Hepatocyte (in vitro differentiated cells): ENCODE measurements around the gene GJC1. TPM values are rescaled to one million over a fixed set of nuclear protein-coding genes. Genes with fewer than 3 reads are reported as not detected.

Experiments
- DNase-seq: peaks from one replicate; pipeline ENCODE4 v3.0.0-alpha.2; 2016; ENCODE audit warnings: low spot score
- H2AFZ ChIP-seq: fragments of 200-600 bp; sonication (generic); 2 replicates; pipeline ENCODE4 v1.6.0; 2016; ENCODE audit warnings: antibody characterized with exemption, mild to moderate bottlenecking
- H3K27ac ChIP-seq: fragments of 200-600 bp; sonication (generic); 2 replicates; pipeline ENCODE4 v1.5.1; 2016; ENCODE audit warnings: mild to moderate bottlenecking
- H3K27me3 ChIP-seq: fragments of 200-600 bp; sonication (generic); 2 replicates; pipeline ENCODE4 v1.6.1; 2016
- H3K36me3 ChIP-seq: fragments of 200-600 bp; sonication (generic); replicated peaks from 2 replicates; pipeline ENCODE4 v1.5.1; 2016; ENCODE audit warnings: low read depth; ENCODE audit not compliant: insufficient read depth
- H3K4me1 ChIP-seq: fragments of 200-600 bp; sonication (generic); 2 replicates; pipeline ENCODE4 v1.5.1; 2016; ENCODE audit warnings: mild to moderate bottlenecking, moderate library complexity; ENCODE audit not compliant: insufficient read depth
- H3K4me2 ChIP-seq: fragments of 200-600 bp; sonication (generic); 2 replicates; pipeline ENCODE4 v1.6.0; 2016
- H3K4me3 ChIP-seq: fragments of 200-600 bp; sonication (generic); 2 replicates; pipeline ENCODE4 v1.5.1; 2016; ENCODE audit warnings: mild to moderate bottlenecking
- H3K79me2 ChIP-seq: fragments of 200-600 bp; sonication (generic); 2 replicates; pipeline ENCODE4 v1.6.0; 2017; ENCODE audit warnings: mild to moderate bottlenecking
- H3K9me2 ChIP-seq: fragments of 200-600 bp; sonication (generic); replicated peaks from 2 replicates; pipeline ENCODE4 v1.6.0; 2017; ENCODE audit warnings: mild to moderate bottlenecking; ENCODE audit not compliant: insufficient read depth
- H3K9me3 ChIP-seq: fragments of 200-600 bp; sonication (generic); 2 replicates; pipeline ENCODE4 v1.5.1; 2016; ENCODE audit warnings: low read depth, mild to moderate bottlenecking
- H4K20me1 ChIP-seq: fragments of 200-600 bp; sonication (generic); 2 replicates; pipeline ENCODE4 v1.6.0; 2016; ENCODE audit warnings: mild to moderate bottlenecking; ENCODE audit not compliant: insufficient read depth, poor library complexity, severe bottlenecking
- CTCF ChIP-seq: fragments of 200-600 bp; sonication (generic); IDR thresholded peaks from 2 replicates; pipeline ENCODE4 v1.5.1; 2016; ENCODE audit warnings: antibody characterized with exemption, mild to moderate bottlenecking; ENCODE audit not compliant: poor library complexity
- EZH2 ChIP-seq: fragments of 200-600 bp; sonication (generic); IDR thresholded peaks from 2 replicates; pipeline ENCODE4 v1.6.1; 2016; ENCODE audit warnings: antibody characterized with exemption, mild to moderate bottlenecking, borderline replicate concordance
- EZH2phosphoT487 ChIP-seq: fragments of 200-600 bp; sonication (generic); IDR thresholded peaks from one replicate; pipeline ENCODE4 v1.6.1; 2018; ENCODE audit warnings: antibody characterized with exemption, mild to moderate bottlenecking, low read depth, moderate library complexity; ENCODE audit not compliant: unreplicated experiment, severe bottlenecking
- WGBS: methylation state at CpG from one replicate; pipeline ENCODE4 v1.1.6; 2016; ENCODE audit warnings: low lambda C conversion rate; ENCODE audit errors: missing lambda C conversion rate; 5-methylcytosine and 5-hydroxymethylcytosine counted together
- polyA plus RNA-seq: library from polyadenylated mRNA; unstranded; fragments of >200 nt; fragmentation: Nextera tagmentation; extraction: Ambion mirVana; gene quantifications from 2 replicates; pipeline ENCODE4 v1.2.1, GENCODE V29; 2016
- total RNA-seq: library from RNA; depleted of rRNA; stranded (reverse); fragments of >200 nt; gene quantifications from 2 replicates; pipeline ENCODE4 v1.2.3, GENCODE V29; 2014

The GJC1 gene
- total and polyA plus RNA-seq, 2 experiments from 2014 or later = 7.5 to 11.4 TPM

- Histone ChIP-seq H3K79me2 (no peaks in the 10 kb centered on the region), H4K20me1 (no peaks in the 10 kb centered on the region), H3K27ac (no peak overlapping the region), H3K4me2 (no peak overlapping the region), H2AFZ (no peak overlapping the region), H3K27me3 (no peaks in the 10 kb centered on the region), H3K9me2 (no peaks in the 10 kb centered on the region), H3K36me3 (no peaks in the 10 kb centered on the region), H3K4me1 (no peaks in the 10 kb centered on the region), H3K4me3 (no peak overlapping the region), H3K9me3 (no peaks in the 10 kb centered on the region)
- TF ChIP-seq EZH2 (no peak), EZH2phosphoT487 (no peak), CTCF (no peak)
- WGBS = 97% methylated on average over 7 of the region's 7 CpGs
- no peak for DNase-seq
Observed at GRCh38 chr17:44751331-44751730, 78.8 kb downstream of the GJC1 start.

- Histone ChIP-seq H3K27ac (no peak overlapping the region), H3K4me3 (no peak overlapping the region), H4K20me1 (no peaks in the 10 kb centered on the region), H3K36me3 (no peaks in the 10 kb centered on the region), H3K9me3 (no peaks in the 10 kb centered on the region), H3K4me1 (no peaks in the 10 kb centered on the region), H3K9me2 (no peaks in the 10 kb centered on the region), H3K27me3 (no peaks in the 10 kb centered on the region), H2AFZ (no peak overlapping the region), H3K79me2 (no peaks in the 10 kb centered on the region), H3K4me2 (no peak overlapping the region)
- WGBS = 94% methylated on average over 9 of the region's 9 CpGs
- TF ChIP-seq EZH2phosphoT487 = no peak
- no peak for TF ChIP-seq EZH2
- no peak for TF ChIP-seq CTCF
- DNase-seq = no peak
Observed at GRCh38 chr17:44749980-44750318, 80.1 kb downstream of the GJC1 start.

- no peak overlapping the region for H3K27ac ChIP-seq
- H3K9me3 ChIP-seq = no peaks in the 10 kb centered on the region
- H3K27me3 ChIP-seq = no peaks in the 10 kb centered on the region
- no peaks in the 10 kb centered on the region for H4K20me1 ChIP-seq
- no peaks in the 10 kb centered on the region for H3K4me1 ChIP-seq
- no peaks in the 10 kb centered on the region for H3K36me3 ChIP-seq
- no peaks in the 10 kb centered on the region for H3K79me2 ChIP-seq
- WGBS = 94% methylated on average over 18 of the region's 19 CpGs
- no peak overlapping the region for H3K4me2 ChIP-seq
- no peak overlapping the region for H2AFZ ChIP-seq
- H3K9me2 ChIP-seq = no peaks in the 10 kb centered on the region
- H3K4me3 ChIP-seq = no peak overlapping the region
- TF ChIP-seq EZH2phosphoT487 = no peak
- no peak for TF ChIP-seq CTCF
- TF ChIP-seq EZH2 = no peak
- DNase-seq = no peak
Observed at GRCh38 chr17:44749076-44749979, 80.8 kb downstream of the GJC1 start.

Other genes with a start within 250 kb of the GJC1 start
- gene MEIOC, start 173.8 kb downstream of the GJC1 start, total RNA-seq = 0.04 and 0.13 TPM in 2 replicates
- gene MEIOC, start 173.8 kb downstream of the GJC1 start, polyA plus RNA-seq = 0.18 and 0.28 TPM in 2 replicates
- gene CCDC43, start 140.5 kb downstream of the GJC1 start, total RNA-seq = 23.7 and 29.2 TPM in 2 replicates
- 19.9 and 20.6 TPM in 2 replicates for gene CCDC43, start 140.5 kb downstream of the GJC1 start, polyA plus RNA-seq
- 1.8 and 4.1 TPM in 2 replicates for gene DBF4B, start 121.6 kb downstream of the GJC1 start, total RNA-seq
- 3.4 and 4.1 TPM in 2 replicates for gene DBF4B, start 121.6 kb downstream of the GJC1 start, polyA plus RNA-seq
- 0.28 and 0.90 TPM in 2 replicates for gene ADAM11, start 71.3 kb downstream of the GJC1 start, total RNA-seq
- 0.50 and 1.4 TPM in 2 replicates for gene ADAM11, start 71.3 kb downstream of the GJC1 start, polyA plus RNA-seq
- gene HIGD1B, start 17.6 kb upstream of the GJC1 start, total RNA-seq = not detected in 2 replicates
- 0.57 TPM in 1 of 2 replicates, not detected in the other for gene HIGD1B, start 17.6 kb upstream of the GJC1 start, polyA plus RNA-seq
- gene EFTUD2, start 69.2 kb upstream of the GJC1 start, total RNA-seq = 57.0 and 87.0 TPM in 2 replicates
- 65.2 and 65.6 TPM in 2 replicates for gene EFTUD2, start 69.2 kb upstream of the GJC1 start, polyA plus RNA-seq
- gene GFAP, start 85.2 kb upstream of the GJC1 start, total RNA-seq = 0.10 and 1.6 TPM in 2 replicates
- gene GFAP, start 85.2 kb upstream of the GJC1 start, polyA plus RNA-seq = not detected in 2 replicates
- gene KIF18B, start 117.5 kb upstream of the GJC1 start, total RNA-seq = 1.8 and 2.1 TPM in 2 replicates
- gene KIF18B, start 117.5 kb upstream of the GJC1 start, polyA plus RNA-seq = 4.3 and 5.0 TPM in 2 replicates
- gene C1QL1, start 138.0 kb upstream of the GJC1 start, total RNA-seq = 12.8 and 15.1 TPM in 2 replicates
- gene C1QL1, start 138.0 kb upstream of the GJC1 start, polyA plus RNA-seq = 54.9 and 68.3 TPM in 2 replicates
- 31.3 and 47.4 TPM in 2 replicates for gene DCAKD, start 221.3 kb upstream of the GJC1 start, total RNA-seq
- gene DCAKD, start 221.3 kb upstream of the GJC1 start, polyA plus RNA-seq = 29.9 and 33.3 TPM in 2 replicates
- gene NMT1, start 231.0 kb upstream of the GJC1 start, total RNA-seq = 68.5 and 71.2 TPM in 2 replicates
- 90.1 and 126 TPM in 2 replicates for gene NMT1, start 231.0 kb upstream of the GJC1 start, polyA plus RNA-seq